ENCODE data around the gene BID.

BID gene

DNA sequence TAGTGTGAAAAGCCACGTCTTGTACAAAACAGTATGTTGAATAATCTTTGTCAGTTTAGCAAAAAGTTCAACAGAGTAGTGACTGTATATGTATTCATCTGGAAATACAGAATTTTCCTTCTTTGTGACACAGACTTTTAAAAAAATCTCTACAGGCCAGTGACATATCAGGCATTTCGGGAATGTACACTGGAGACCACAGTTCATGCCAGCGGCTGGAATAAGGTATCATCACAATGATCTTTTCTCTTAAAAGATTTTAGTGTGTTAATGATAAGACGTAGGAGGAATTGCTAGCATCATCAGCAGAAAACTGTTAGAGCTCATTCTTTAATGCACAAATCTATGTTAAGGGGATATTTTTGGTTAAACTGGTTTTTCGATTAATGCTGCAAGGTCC is 78.3 kb downstream of the BID start:
- H3K9me2 ChIP-seq (replicated peaks; ENCODE audit: control insufficient read depth, low read length): no peaks in the 10 kb centered on the region
- no peak overlapping the region for H3K4me3 ChIP-seq (ENCODE audit: low read length)
- H3K4me1 ChIP-seq (ENCODE audit: control insufficient read depth, low read length): no peaks in the 10 kb centered on the region
- H3K4me2 ChIP-seq (ENCODE audit: low read length): no peak overlapping the region
- no peaks in the 10 kb centered on the region for H3K27me3 ChIP-seq (ENCODE audit: control insufficient read depth, low read length)
- no peaks in the 10 kb centered on the region for H4K20me1 ChIP-seq (ENCODE audit: control insufficient read depth, insufficient read depth, low read depth, low read length)
- no peaks in the 10 kb centered on the region; the same call in 1 of the 2 replicates for H3F3A ChIP-seq (ENCODE audit: control insufficient read depth, insufficient read depth)
- H3K27ac ChIP-seq (ENCODE audit: low read depth, low read length): no peak overlapping the region
- H3K36me3 ChIP-seq (ENCODE audit: control insufficient read depth, low read length): peaks cover 35% of the 10 kb centered on the region
- no peaks in the 10 kb centered on the region for H3K79me2 ChIP-seq (ENCODE audit: control insufficient read depth, low read length)
- TF ChIP-seq CTCF (IDR thresholded peaks at IDR 0.05; ENCODE audit: low read depth, low read length, poor library complexity, severe bottlenecking) (no peak), EZH2phosphoT487 (IDR thresholded peaks at IDR 0.05; ENCODE audit: borderline replicate concordance, low read length) (no peak)
- H3K9me3 ChIP-seq (ENCODE audit: control insufficient read depth, insufficient read depth, low read length): no peaks in the 10 kb centered on the region

GRCh38 chr22:17694752-17695151 is 79.5 kb downstream of the BID start:
- no peaks in the 10 kb centered on the region for H3K79me2 ChIP-seq (ENCODE audit: control insufficient read depth, low read length)
- no peak overlapping the region for H3K4me2 ChIP-seq (ENCODE audit: low read length)
- no peaks in the 10 kb centered on the region; the same call in 1 of the 2 replicates for H3F3A ChIP-seq (ENCODE audit: control insufficient read depth, insufficient read depth)
- no peaks in the 10 kb centered on the region for H4K20me1 ChIP-seq (ENCODE audit: control insufficient read depth, insufficient read depth, low read depth, low read length)
- peaks cover 32% of the 10 kb centered on the region for H3K36me3 ChIP-seq (ENCODE audit: control insufficient read depth, low read length)
- TF ChIP-seq CTCF (IDR thresholded peaks at IDR 0.05; ENCODE audit: low read depth, low read length, poor library complexity, severe bottlenecking) (no peak), EZH2phosphoT487 (IDR thresholded peaks at IDR 0.05; ENCODE audit: borderline replicate concordance, low read length) (no peak)
- H3K27ac ChIP-seq (ENCODE audit: low read depth, low read length): no peak overlapping the region
- H3K27me3 ChIP-seq (ENCODE audit: control insufficient read depth, low read length): no peaks in the 10 kb centered on the region
- no peak overlapping the region for H3K4me3 ChIP-seq (ENCODE audit: low read length)
- H3K4me1 ChIP-seq (ENCODE audit: control insufficient read depth, low read length): no peaks in the 10 kb centered on the region
- no peaks in the 10 kb centered on the region for H3K9me2 ChIP-seq (replicated peaks; ENCODE audit: control insufficient read depth, low read length)
- H3K9me3 ChIP-seq (ENCODE audit: control insufficient read depth, insufficient read depth, low read length): no peaks in the 10 kb centered on the region

- Histone ChIP-seq H3K9me3 (ENCODE audit: control insufficient read depth, insufficient read depth, low read length) (no peaks in the 10 kb centered on the region), H3K79me2 (ENCODE audit: control insufficient read depth, low read length) (no peaks in the 10 kb centered on the region), H3K27ac (ENCODE audit: low read depth, low read length) (no peak overlapping the region), H3K27me3 (ENCODE audit: control insufficient read depth, low read length) (no peaks in the 10 kb centered on the region), H4K20me1 (ENCODE audit: control insufficient read depth, insufficient read depth, low read depth, low read length) (no peaks in the 10 kb centered on the region), H3K4me2 (ENCODE audit: low read length) (no peak overlapping the region), H3F3A (ENCODE audit: control insufficient read depth, insufficient read depth) (no peaks in the 10 kb centered on the region), H3K36me3 (ENCODE audit: control insufficient read depth, low read length) (peaks cover 30% of the 10 kb centered on the region), H3K4me1 (ENCODE audit: control insufficient read depth, low read length) (no peaks in the 10 kb centered on the region), H3K4me3 (ENCODE audit: low read length) (no peak overlapping the region), H3K9me2 (replicated peaks; ENCODE audit: control insufficient read depth, low read length) (no peaks in the 10 kb centered on the region)
- no peak for TF ChIP-seq CTCF (IDR thresholded peaks at IDR 0.05; ENCODE audit: low read depth, low read length, poor library complexity, severe bottlenecking)
- TF ChIP-seq EZH2phosphoT487 (IDR thresholded peaks at IDR 0.05; ENCODE audit: borderline replicate concordance, low read length): no peak
Measured at GRCh38 chr22:17694193-17694592, 80.1 kb downstream of the BID start.

DNA sequence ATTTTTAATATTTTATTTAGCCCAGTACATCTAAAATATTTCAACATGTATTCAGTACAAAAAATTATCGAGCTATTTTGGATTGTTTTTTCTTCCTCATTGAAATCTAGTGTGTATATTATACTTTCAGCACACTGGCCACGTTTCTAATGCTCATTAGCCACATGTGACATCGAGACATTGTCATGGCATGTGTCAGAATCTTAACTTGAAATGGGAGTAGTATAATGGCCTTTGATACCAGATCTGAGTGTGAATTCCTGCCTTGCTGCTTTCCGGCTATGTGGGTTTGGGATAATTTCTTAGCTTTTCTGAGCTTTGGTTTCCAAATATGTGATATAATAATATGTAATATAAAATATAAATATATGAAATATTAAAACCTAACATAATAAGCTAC is 81.4 kb downstream of the BID start:
- H3K27me3 ChIP-seq (ENCODE audit: control insufficient read depth, low read length): no peaks in the 10 kb centered on the region
- no peak overlapping the region for H3K4me2 ChIP-seq (ENCODE audit: low read length)
- peaks cover 30% of the 10 kb centered on the region for H3K36me3 ChIP-seq (ENCODE audit: control insufficient read depth, low read length)
- H4K20me1 ChIP-seq (ENCODE audit: control insufficient read depth, insufficient read depth, low read depth, low read length): no peaks in the 10 kb centered on the region
- TF ChIP-seq CTCF (IDR thresholded peaks at IDR 0.05; ENCODE audit: low read depth, low read length, poor library complexity, severe bottlenecking) (no peak), EZH2phosphoT487 (IDR thresholded peaks at IDR 0.05; ENCODE audit: borderline replicate concordance, low read length) (no peak)
- H3K79me2 ChIP-seq (ENCODE audit: control insufficient read depth, low read length): no peaks in the 10 kb centered on the region
- H3K4me3 ChIP-seq (ENCODE audit: low read length): no peak overlapping the region
- H3K27ac ChIP-seq (ENCODE audit: low read depth, low read length): no peak overlapping the region
- no peaks in the 10 kb centered on the region for H3K9me3 ChIP-seq (ENCODE audit: control insufficient read depth, insufficient read depth, low read length)
- no peaks in the 10 kb centered on the region for H3K4me1 ChIP-seq (ENCODE audit: control insufficient read depth, low read length)
- no peaks in the 10 kb centered on the region for H3F3A ChIP-seq (ENCODE audit: control insufficient read depth, insufficient read depth)
- H3K9me2 ChIP-seq (replicated peaks; ENCODE audit: control insufficient read depth, low read length): no peaks in the 10 kb centered on the region

All from DOHH2 (cell line).